Mucosa of descending colon (tissue), 3 donors: ENCODE measurements around the gene GOLT1B. TPM values are rescaled to one million over a fixed set of nuclear protein-coding genes. Genes with fewer than 3 reads are reported as not detected.

Experiments used
- ATAC-seq: fragments of 200-7000 bp; cut with Tn5 transposase; one replicate; pipeline ENCODE4 v1.9.1; 2020; ENCODE audit warnings: mild to moderate bottlenecking, moderate library complexity
- DNase-seq, 3 donors: peaks; one replicate each; pipeline ENCODE4 v3.0.0-alpha.2; 2020
- H3K36me3 ChIP-seq: fragments of 200-600 bp; one replicate; pipeline ENCODE4 v1.8.0; 2021; ENCODE audit warnings: low read depth, mild to moderate bottlenecking
- H3K4me1 ChIP-seq: fragments of 200-600 bp; one replicate; pipeline ENCODE4 v1.8.0; 2021; ENCODE audit warnings: low read depth, mild to moderate bottlenecking
- H3K4me3 ChIP-seq: fragments of 200-600 bp; one replicate; pipeline ENCODE4 v1.8.0; 2021; ENCODE audit warnings: mild to moderate bottlenecking
- H3K9me3 ChIP-seq: fragments of 200-600 bp; one replicate; pipeline ENCODE4 v1.8.0; 2021; ENCODE audit warnings: mild to moderate bottlenecking
- CTCF ChIP-seq: fragments of 200-600 bp; IDR thresholded peaks from one replicate; pipeline ENCODE4 v1.8.0; 2022; ENCODE audit warnings: antibody characterized with exemption, mild to moderate bottlenecking
- intact Hi-C, 2 donors: fragments of 100-400 bp; cut with DNase I in 1 of 2; cut with micrococcal nuclease in 1 of 2; formaldehyde crosslinking; loops; one replicate each; pipeline versions ENCODE4 v1.11.0 to v1.11.1; 2022; cut with DNase I, micrococcal nuclease
- total RNA-seq, 3 donors: library from RNA; stranded (reverse); fragmentation: NEBNext Ultra II Directional in 2 of 3; extraction: Animal tissue kit (Norgen Biotek cat#: 25700) in 2 of 3; gene quantifications; one replicate each; pipeline versions ENCODE4 v1.2.1 to v1.2.4, GENCODE V29; 2021 to 2023
- donor health status: DM: no; HTN: no; CAD: no; lungs with moderate emphysema.
- donor health status: DM: no; HTN: no; CAD: no.
- donor health status: DM: no; HTN: yes; CAD: no.

GOLT1B gene
- total RNA-seq, 3 donors from 2014 or later, result 15.4 to 22.0 (median 21.5) TPM

- no peak for TF ChIP-seq CTCF
- H3K36me3 ChIP-seq, result no peaks in the 10 kb centered on the region
- intact Hi-C loops, result no loop called here
- H3K4me1 ChIP-seq, result no peaks in the 10 kb centered on the region
- no peak for DNase-seq
- ATAC-seq, result no peak
- no peak overlapping the region for H3K4me3 ChIP-seq
- no peaks in the 10 kb centered on the region for H3K9me3 ChIP-seq
Observed at GRCh38 chr12:21483531-21483930, 18.1 kb upstream of the GOLT1B start.

DNA sequence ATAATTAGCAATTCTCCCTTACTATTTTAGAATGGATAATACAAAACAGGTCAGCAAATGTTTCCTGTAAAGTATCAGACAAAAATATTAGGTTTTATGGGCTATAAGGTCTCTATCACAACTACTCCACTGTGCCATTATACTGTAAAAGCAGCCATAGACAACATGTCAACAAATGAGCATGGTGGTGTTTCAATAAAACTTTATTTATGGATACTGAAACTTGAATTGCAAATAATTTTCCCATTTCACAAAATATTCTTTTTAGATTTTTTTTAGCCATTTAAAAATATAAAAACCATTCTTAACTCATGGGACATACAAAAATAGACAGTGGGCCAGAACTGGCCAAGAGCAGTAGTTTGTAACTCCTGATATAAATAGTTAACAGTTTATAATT lies 15.6 kb upstream of the GOLT1B start:
- DNase-seq (no peak), ATAC-seq (no peak)
- H3K4me1 ChIP-seq, result no peaks in the 10 kb centered on the region
- no peak overlapping the region for H3K4me3 ChIP-seq
- no peaks in the 10 kb centered on the region for H3K36me3 ChIP-seq
- TF ChIP-seq CTCF, result no peak
- intact Hi-C loops, result no loop called here
- no peaks in the 10 kb centered on the region for H3K9me3 ChIP-seq

DNA sequence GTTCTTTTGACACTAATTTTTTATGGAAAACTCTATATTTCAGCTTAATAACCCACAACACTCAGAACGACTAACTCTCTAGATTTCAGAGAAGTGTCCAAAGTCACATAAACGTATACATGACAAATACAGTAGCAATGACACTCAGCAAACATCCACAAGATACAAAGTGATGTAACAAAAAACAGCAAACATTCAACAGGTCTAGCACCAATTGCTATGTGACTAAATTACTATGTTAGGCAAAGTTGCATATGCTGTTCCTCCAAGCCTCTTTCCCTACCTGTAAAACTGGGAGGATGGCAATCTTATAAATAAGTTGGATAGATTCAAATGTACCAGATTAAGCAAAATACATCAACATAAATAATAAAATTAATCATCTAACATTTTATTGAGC lies 1.8 kb upstream of the GOLT1B start:
- Histone ChIP-seq H3K36me3 (no peaks in the 10 kb centered on the region), H3K4me1 (peaks cover 15% of the 10 kb centered on the region), H3K9me3 (no peaks in the 10 kb centered on the region), H3K4me3 (no peak overlapping the region)
- TF ChIP-seq CTCF, result no peak
- ATAC-seq (no peak), DNase-seq (no peak)
- intact Hi-C loops, result no loop called here

DNA sequence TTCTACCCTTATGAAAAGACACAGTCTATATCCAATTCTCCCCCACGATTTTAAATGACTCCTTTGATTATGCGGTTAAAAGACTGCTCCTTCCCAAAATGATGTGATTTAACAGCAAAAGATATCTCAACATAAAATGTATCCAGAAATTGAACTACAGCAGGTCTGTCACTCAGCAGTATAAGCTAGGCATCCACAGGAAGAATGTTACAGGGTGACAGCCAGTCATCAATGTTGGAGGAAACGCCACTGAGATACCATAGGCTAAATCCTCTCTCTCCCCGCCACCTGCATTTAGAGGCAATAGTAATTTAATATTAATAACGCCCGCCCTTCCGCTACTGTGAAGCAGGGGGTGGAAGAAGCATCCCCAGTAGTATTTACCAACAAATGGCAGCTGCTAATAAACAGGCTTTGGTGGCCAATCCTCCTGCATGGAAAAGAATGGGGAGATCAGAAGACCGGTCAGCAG lies 767 bp upstream of the GOLT1B start:
- intact Hi-C loops, result no loop called here

GRCh38 chr12:21502164-21502496 lies 541 bp downstream of the GOLT1B start:
- TF ChIP-seq CTCF, result no peak
- ATAC-seq, result peak; percentile 22
- intact Hi-C loops, result no loop called here

More for the DNA sequence above, 767 bp upstream of the GOLT1B start:
- DNase-seq (no peak), ATAC-seq (no peak)
- Histone ChIP-seq H3K36me3 (no peaks in the 10 kb centered on the region), H3K4me3 (peak overlapping the region; percentile 81), H3K9me3 (no peaks in the 10 kb centered on the region), H3K4me1 (peaks cover 15% of the 10 kb centered on the region)
- no peak for TF ChIP-seq CTCF

GRCh38 chr12:21502872-21503271 lies 1.3 kb downstream of the GOLT1B start:
- Histone ChIP-seq H3K4me3 (no peak overlapping the region), H3K4me1 (peaks cover 15% of the 10 kb centered on the region), H3K9me3 (no peaks in the 10 kb centered on the region), H3K36me3 (no peaks in the 10 kb centered on the region)
- ATAC-seq, result no peak
- DNase-seq, result no peak
- TF ChIP-seq CTCF, result no peak
- intact Hi-C loops, result no loop called here

More at GRCh38 chr12:21502164-21502496, 541 bp downstream of the GOLT1B start:
- no peaks in the 10 kb centered on the region for H3K36me3 ChIP-seq
- H3K4me3 ChIP-seq, result peak overlapping the region; percentile 81
- no peaks in the 10 kb centered on the region for H3K9me3 ChIP-seq
- no peak for DNase-seq
- H3K4me1 ChIP-seq, result peaks cover 15% of the 10 kb centered on the region
